GM12878 (cell line): ENCODE measurements around the gene DIP2A. TPM values are rescaled to one million over a fixed set of nuclear protein-coding genes. Genes with fewer than 3 reads are reported as not detected.

Experiments
- CBX5 ChIP-seq: sonication (generic); IDR thresholded peaks from 2 replicates; pipeline ENCODE4 v1.6.1; 2016; ENCODE audit warnings: low read depth, moderate library complexity, mild to moderate bottlenecking, inconsistent platforms
- CUX1 ChIP-seq: IDR thresholded peaks from 2 replicates; pipeline ENCODE4 v1.6.1; 2012; ENCODE audit warnings: improper control_type of control experiment, low read depth, low read length; ENCODE audit not compliant: insufficient replicate concordance
- SMARCA5 ChIP-seq: fragments of 450-650 bp; IDR thresholded peaks from 2 replicates; pipeline ENCODE4 v1.6.1; 2017; ENCODE audit warnings: mild to moderate bottlenecking
- SREBF1 ChIP-seq: IDR thresholded peaks from 2 replicates; pipeline ENCODE4 v1.6.1; 2012; ENCODE audit warnings: mild to moderate bottlenecking, low read length
- USF1 ChIP-seq: IDR thresholded peaks from 2 replicates; pipeline ENCODE4 v1.6.1; 2011; ENCODE audit warnings: borderline replicate concordance, low read depth, mild to moderate bottlenecking, moderate library complexity, mixed read lengths, low read length; ENCODE audit not compliant: insufficient read depth; ENCODE audit errors: extremely low read length
- polyA plus RNA-seq, 11 experiments: library from polyadenylated mRNA; depleted of rRNA in 4 of 11; unstranded in 6 of 11; stranded (reverse) in 5 of 11; fragments of >200 nt; fragmentation: Nextera tagmentation in 4 of 11; fragmentation: Illumina TruSeq in 1 of 11; extraction: Ambion mirVana in 4 of 11; extraction: Trizol in 1 of 11; gene quantifications; 1 replicate in 1 of 11; 2 replicates in 10 of 11; pipeline versions ENCODE4 v1.2.1 to v1.2.3, GENCODE V29; 2011 to 2016; ENCODE audit warnings: inconsistent platforms in 2 of 11, missing spikeins in 2 of 11, low read depth in 1 of 11
- total RNA-seq, 4 experiments: library from RNA; depleted of rRNA in 3 of 4; stranded (reverse); fragments of >200 nt in 3 of 4; fragmentation: Illumina TruSeq in 1 of 4; extraction: Trizol in 1 of 4; gene quantifications; 2 replicates each; pipeline versions ENCODE4 v1.2.1 to v1.2.3, GENCODE V29; 2013 to 2021

The DIP2A gene
- total and polyA plus RNA-seq, 10 of the 15 experiments (the other 5 are each of a cell fraction or from before 2014, with no cell fraction given), result 1.7 to 25.5 (median 12.2) TPM

GRCh38 chr21:46483300-46484295 lies 24.9 kb downstream of the DIP2A start (continued):
- TF ChIP-seq CUX1, result no peak
- TF ChIP-seq USF1, result no peak
- no peak for TF ChIP-seq SREBF1
- no peak for TF ChIP-seq SMARCA5
- TF ChIP-seq CBX5, result no peak
